Subcutaneous abdominal adipose tissue (tissue), 5 donors: ENCODE data around the gene ZFHX3.

Experiments used
- H3K27ac ChIP-seq: one replicate; pipeline ENCODE4 v1.7.0; 2013; ENCODE audit warnings: low read depth, mild to moderate bottlenecking, inconsistent platforms, low read length, moderate library complexity
- H3K27me3 ChIP-seq, 5 donors: one replicate each; pipeline ENCODE4 v1.7.0; 2013; ENCODE audit warnings: low read length in 5 of 5, inconsistent platforms in 1 of 5; ENCODE audit not compliant: control insufficient read depth in 5 of 5, insufficient read depth in 4 of 5
- H3K36me3 ChIP-seq, 5 donors: one replicate each; pipeline ENCODE4 v1.7.0; 2013; ENCODE audit warnings: low read length in 5 of 5; ENCODE audit not compliant: control insufficient read depth in 5 of 5, insufficient read depth in 5 of 5
- H3K4me1 ChIP-seq, 5 donors: one replicate each; pipeline ENCODE4 v1.7.0; 2013; ENCODE audit warnings: low read length in 5 of 5, mild to moderate bottlenecking in 3 of 5, moderate library complexity in 1 of 5; ENCODE audit not compliant: control insufficient read depth in 5 of 5, insufficient read depth in 5 of 5
- H3K4me3 ChIP-seq, 5 donors: one replicate each; pipeline ENCODE4 v1.7.0; 2013; ENCODE audit warnings: low read length in 5 of 5, low read depth in 1 of 5
- H3K9ac ChIP-seq, 5 donors: one replicate each; pipeline ENCODE4 v1.7.0; 2013; ENCODE audit warnings: low read length in 5 of 5, mild to moderate bottlenecking in 4 of 5, moderate library complexity in 3 of 5
- H3K9me3 ChIP-seq, 5 donors: one replicate each; pipeline ENCODE4 v1.7.0; 2013; ENCODE audit warnings: low read length in 5 of 5; ENCODE audit not compliant: control insufficient read depth in 5 of 5
- donor health status: healthy.
- donor health status: healthy.
- donor health status: healthy.
- donor health status: healthy.
- donor health status: healthy.

Gene ZFHX3

DNA sequence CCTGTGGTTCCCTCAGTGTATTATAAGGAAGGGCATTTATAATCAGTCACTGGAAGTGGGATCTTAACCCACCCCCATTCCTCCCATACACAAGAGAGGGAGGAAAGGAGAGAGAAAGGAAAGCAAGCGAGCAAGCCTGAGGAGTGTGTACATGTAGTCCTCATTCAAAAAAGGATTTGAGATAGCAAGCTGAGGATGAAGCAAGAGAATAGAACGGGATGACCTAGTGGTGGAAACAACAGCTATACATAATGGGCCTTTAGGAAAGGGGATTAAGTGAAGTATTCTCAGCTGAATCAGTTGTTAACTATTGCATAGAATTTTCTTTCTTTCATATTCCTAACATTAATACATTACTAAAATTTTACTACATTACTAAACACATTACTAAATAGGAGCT, 281.4 kb downstream of the ZFHX3 start:
- H3K9ac ChIP-seq, result no peak overlapping the region
- no peaks in the 10 kb centered on the region for H3K4me1 ChIP-seq
- no peaks in the 10 kb centered on the region for H3K27me3 ChIP-seq
- peaks cover 0 to 2% (median 0%) of the 10 kb centered on the region in 5 donors for H3K9me3 ChIP-seq
- H3K36me3 ChIP-seq, result no peaks in the 10 kb centered on the region
- H3K27ac ChIP-seq, result no peak overlapping the region
- H3K4me3 ChIP-seq, result no peak overlapping the region

DNA sequence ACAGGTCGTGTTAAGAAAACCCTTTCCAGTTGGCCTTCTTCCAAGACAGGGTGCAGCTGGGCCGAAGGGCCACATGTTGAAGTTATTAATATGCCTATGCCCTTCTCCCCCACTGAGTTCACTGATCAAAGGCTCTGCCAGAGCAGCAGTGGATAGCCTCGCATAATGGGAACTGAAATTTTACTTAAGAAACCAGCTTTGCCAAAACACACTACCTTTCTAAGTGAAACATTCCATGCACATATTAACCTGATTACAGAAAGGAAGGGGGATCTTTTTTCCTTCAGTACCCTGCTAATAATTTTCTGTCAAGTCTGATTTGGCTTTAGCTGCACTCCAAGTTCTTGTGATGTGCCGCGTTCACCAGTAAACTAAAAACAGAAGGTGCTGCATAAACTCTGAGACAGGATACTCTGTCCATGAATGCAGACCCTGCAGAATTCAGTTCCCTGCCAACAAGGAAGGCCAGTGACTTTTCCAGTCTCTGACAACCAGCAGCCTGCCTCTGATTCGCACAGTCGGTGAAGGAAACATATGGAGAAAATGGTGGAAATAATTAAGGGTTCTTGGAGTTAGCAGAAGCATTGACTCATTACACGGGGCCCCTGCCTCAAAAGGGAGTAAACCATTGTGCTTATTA, 283.8 kb downstream of the ZFHX3 start:
- H3K36me3 ChIP-seq, result no peaks in the 10 kb centered on the region
- no peak overlapping the region for H3K27ac ChIP-seq
- no peak overlapping the region for H3K9ac ChIP-seq
- H3K27me3 ChIP-seq, result no peaks in the 10 kb centered on the region
- no peaks in the 10 kb centered on the region for H3K9me3 ChIP-seq
- H3K4me3 ChIP-seq, result no peak overlapping the region
- no peaks in the 10 kb centered on the region for H3K4me1 ChIP-seq

DNA sequence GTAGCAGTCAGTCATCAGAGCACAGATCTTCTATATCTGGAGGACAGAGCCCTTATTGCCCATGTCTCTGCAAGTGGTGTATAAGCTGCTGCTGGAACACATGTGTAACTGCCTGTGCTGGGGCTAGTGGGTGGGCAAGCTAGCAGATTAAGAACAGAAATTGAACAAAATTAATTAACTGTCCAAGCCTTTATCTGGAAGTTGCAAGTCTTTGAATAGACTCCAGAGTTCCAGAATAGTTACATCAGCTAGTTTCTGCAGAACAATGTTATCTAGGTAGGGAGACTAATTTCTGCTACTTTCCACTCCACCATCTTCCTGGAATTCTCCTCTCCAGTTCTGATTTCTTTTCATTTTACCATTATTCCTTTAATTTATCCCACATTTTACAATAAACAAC, 287.3 kb downstream of the ZFHX3 start:
- Histone ChIP-seq H3K9me3 (peaks cover 0 to 8% (median 3%) of the 10 kb centered on the region in 5 donors), H3K27me3 (no peaks in the 10 kb centered on the region), H3K27ac (no peak overlapping the region), H3K4me3 (no peak overlapping the region), H3K9ac (no peak overlapping the region), H3K4me1 (no peaks in the 10 kb centered on the region), H3K36me3 (no peaks in the 10 kb centered on the region)

DNA sequence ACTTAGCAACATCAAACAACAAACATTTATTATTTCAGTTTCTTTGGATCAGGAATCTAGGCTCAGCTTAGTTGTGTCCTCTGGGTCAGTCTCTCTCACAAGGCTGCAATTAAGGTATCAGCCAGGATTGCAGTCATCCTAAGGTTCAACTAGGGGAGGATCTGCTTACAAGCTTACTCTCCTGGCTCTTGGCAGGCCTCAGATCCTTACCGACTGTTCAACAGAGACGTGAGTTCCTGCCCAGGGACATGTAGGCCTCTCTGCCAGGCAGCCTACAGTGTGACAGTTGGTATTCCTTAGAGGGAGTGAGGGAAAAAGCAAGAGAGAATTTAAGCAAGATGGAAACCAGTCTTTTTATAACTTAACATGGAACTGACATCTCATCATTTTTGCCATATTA, 294.0 kb downstream of the ZFHX3 start:
- H3K9me3 ChIP-seq, result peaks cover 0 to 8% (median 2%) of the 10 kb centered on the region in 5 donors
- no peaks in the 10 kb centered on the region for H3K4me1 ChIP-seq
- no peak overlapping the region for H3K9ac ChIP-seq
- H3K36me3 ChIP-seq, result no peaks in the 10 kb centered on the region
- no peaks in the 10 kb centered on the region for H3K27me3 ChIP-seq
- H3K27ac ChIP-seq, result no peak overlapping the region
- H3K4me3 ChIP-seq, result no peak overlapping the region

DNA sequence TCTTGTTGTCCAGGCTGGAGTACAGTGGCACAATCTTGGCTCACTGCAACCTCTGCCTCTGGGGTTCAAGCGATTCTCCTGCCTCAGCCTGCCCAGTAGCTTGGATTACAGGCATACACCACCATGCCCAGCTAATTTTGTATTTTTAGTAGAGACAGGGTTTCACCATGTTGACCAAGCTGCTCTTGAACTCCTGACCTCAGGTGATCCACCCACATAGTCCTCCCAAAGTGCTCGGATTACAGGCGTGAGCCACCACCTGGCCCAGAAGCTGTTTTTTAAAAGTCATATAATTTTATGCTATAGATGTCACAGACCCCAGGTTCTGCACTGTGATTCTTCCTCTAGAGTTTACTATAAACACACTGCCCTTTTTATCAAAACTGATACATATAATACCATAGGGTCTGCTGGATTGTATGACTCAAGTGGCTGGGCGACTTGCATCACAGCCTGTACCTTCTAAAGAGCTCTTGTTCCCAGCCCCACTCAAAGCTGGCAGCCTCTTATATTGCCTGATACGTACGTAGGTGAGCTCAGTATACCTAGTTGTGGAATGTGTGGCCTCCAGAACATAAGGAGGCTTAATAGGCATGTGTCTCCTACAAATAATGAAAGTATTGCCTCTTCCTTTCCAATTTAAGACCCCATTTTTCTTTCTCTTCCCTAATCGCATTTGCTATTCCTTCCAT, 295.8 kb downstream of the ZFHX3 start:
- no peaks in the 10 kb centered on the region for H3K36me3 ChIP-seq
- H3K4me3 ChIP-seq, result no peak overlapping the region
- no peak overlapping the region for H3K9ac ChIP-seq
- no peak overlapping the region for H3K27ac ChIP-seq
- no peaks in the 10 kb centered on the region for H3K27me3 ChIP-seq
- peaks cover 0 to 1% (median 0%) of the 10 kb centered on the region in 5 donors for H3K9me3 ChIP-seq
- no peaks in the 10 kb centered on the region for H3K4me1 ChIP-seq

DNA sequence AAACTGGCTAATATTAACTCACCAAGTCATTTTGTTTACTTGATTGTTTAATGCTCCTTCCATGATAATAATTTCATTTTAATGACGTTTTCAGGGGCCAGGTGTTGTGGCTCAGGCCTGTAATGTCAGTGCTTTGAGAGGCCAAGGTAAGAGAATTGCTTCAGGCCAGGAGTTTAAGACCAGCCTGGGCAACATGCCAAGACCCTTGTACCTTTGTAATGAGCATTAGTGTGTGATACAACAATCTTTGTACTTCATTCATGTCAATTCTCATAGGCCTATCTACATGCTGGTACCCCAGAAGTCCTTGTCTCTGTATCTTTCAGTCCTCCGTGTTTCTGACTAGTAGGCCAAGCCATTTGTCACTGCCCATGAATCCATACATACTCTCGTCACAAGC, 296.9 kb downstream of the ZFHX3 start:
- Histone ChIP-seq H3K9ac (no peak overlapping the region), H3K27ac (no peak overlapping the region), H3K4me3 (no peak overlapping the region), H3K27me3 (no peaks in the 10 kb centered on the region), H3K9me3 (no peaks in the 10 kb centered on the region), H3K36me3 (no peaks in the 10 kb centered on the region), H3K4me1 (no peaks in the 10 kb centered on the region)

DNA sequence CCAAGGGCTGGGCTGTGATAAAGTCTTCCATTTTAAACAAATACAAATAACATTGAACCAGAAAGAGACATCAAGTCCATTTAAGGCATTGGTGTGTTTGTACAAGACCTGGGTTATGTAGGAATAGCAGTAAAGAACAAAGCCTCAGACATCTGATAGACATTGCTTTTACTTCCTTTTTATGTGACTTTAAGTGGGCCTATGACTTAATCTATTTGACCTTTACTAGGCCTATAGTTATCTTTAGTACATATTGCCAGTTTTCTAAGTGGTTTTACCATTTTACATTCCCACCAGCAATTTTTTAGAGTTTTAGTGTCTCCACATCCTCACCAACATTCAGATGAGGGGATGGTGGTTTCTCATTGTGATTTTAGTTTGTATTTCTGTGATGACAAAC, 298.8 kb downstream of the ZFHX3 start:
- no peaks in the 10 kb centered on the region for H3K27me3 ChIP-seq
- no peak overlapping the region for H3K9ac ChIP-seq
- no peaks in the 10 kb centered on the region for H3K36me3 ChIP-seq
- no peak overlapping the region for H3K4me3 ChIP-seq
- H3K27ac ChIP-seq, result no peak overlapping the region
- no peaks in the 10 kb centered on the region for H3K4me1 ChIP-seq
- no peaks in the 10 kb centered on the region for H3K9me3 ChIP-seq

DNA sequence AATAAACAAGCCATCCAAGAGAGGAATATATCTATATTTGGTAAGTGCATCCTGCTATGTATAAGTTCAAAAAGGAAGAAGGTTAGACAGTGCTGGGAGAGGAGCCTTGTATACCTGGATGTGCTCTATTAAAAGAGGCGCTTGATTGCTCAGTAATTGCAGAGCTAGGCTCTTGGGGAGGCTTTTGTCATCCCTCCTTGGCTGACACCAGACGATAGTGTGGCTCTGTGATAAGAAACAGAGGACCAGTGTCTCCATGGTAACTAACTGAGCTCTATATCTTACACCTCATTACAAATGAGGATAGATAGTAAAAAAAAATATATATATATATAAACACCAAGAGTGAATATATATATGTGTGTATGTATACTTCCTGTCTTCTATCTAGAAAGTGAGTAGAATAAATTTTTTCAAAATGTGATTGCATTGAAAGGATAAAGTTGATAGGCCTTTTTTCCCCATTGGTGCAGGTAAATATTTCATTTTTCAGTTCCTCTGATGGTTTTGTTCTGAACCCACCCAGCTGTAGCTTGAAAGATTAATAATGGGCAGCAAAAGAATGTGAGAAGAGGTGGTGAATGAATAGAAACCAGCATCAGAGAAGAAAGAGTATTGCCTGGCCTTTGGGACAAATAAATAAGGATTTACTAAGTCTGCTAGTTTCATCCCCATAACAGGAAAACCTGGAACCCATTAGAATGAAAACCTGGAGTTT, 303.7 kb downstream of the ZFHX3 start:
- H3K9me3 ChIP-seq, result peaks cover 0 to 3% (median 0%) of the 10 kb centered on the region in 5 donors
- no peak overlapping the region for H3K4me3 ChIP-seq
- H3K27me3 ChIP-seq, result no peaks in the 10 kb centered on the region
- no peaks in the 10 kb centered on the region for H3K4me1 ChIP-seq
- H3K27ac ChIP-seq, result no peak overlapping the region
- H3K9ac ChIP-seq, result no peak overlapping the region
- no peaks in the 10 kb centered on the region for H3K36me3 ChIP-seq

DNA sequence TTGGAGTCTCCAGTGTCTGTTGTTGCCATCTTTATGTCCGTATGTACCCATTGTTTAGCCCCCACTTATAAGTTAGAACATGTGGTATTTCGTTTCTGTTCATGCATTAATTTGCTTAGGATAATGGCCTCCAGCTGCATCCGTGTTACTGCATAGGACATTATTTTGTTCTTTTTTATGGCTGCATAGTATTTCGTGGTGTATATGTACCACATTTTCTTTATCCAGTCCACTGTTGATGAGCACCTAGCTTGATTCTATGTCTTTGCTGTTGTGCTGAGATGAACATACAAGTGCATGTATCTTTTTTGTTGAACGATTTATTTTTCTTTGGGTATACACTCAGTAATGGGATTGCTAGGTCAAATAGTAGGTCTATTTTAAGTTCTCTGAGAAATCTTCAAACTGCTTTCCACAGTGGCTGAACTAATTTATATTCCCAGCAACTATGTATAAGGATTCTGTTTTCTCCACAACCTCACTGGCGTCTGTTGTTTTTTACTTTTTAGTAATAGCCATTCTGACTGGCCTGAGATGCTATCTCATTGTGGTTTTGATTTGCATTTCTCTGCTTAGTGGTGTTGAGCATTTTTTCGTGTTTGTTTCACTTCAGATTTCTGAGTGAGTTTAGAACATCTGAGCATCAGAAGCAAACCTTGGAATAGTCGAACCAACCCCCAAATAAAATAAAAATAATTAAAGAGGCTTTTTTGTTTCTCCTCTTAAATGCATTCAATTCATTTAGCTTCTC, 304.7 kb downstream of the ZFHX3 start:
- Histone ChIP-seq H3K9ac (no peak overlapping the region), H3K4me3 (no peak overlapping the region), H3K9me3 (peaks cover 0 to 3% (median 0%) of the 10 kb centered on the region in 5 donors), H3K27ac (no peak overlapping the region), H3K36me3 (no peaks in the 10 kb centered on the region), H3K27me3 (no peaks in the 10 kb centered on the region), H3K4me1 (no peaks in the 10 kb centered on the region)

DNA sequence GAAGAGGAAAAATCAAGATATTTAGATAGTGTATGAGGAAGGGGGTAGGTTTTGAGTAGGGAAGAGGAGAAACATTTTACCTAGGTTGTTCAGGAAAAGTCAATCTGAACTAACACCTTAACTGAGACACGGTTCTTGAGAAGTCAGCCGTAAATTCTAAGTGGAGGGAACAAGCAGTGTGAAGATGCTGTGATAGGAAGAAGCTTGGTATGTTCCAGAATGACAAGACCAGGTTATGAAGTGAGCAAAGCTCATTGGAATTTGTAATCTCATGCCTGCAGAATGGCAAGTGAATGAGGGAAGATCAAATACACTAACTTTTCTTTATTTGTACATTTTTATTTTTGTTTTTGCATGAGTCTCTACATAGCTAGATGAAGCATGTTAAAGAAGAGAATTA, 307.6 kb downstream of the ZFHX3 start:
- no peaks in the 10 kb centered on the region for H3K36me3 ChIP-seq
- H3K4me1 ChIP-seq, result no peaks in the 10 kb centered on the region
- no peaks in the 10 kb centered on the region for H3K27me3 ChIP-seq
- H3K9ac ChIP-seq, result no peak overlapping the region
- peaks cover 0 to 3% (median 0%) of the 10 kb centered on the region in 5 donors for H3K9me3 ChIP-seq
- H3K27ac ChIP-seq, result no peak overlapping the region
- H3K4me3 ChIP-seq, result no peak overlapping the region
